Measurements from ENCODE around the gene ATXN1. TPM values are rescaled to one million over a fixed set of nuclear protein-coding genes. Genes with fewer than 3 reads are reported as not detected.

Gene ATXN1
- total RNA-seq, 4 donors from 2014 or later, result 48.7 to 166 (median 105) TPM

DNA sequence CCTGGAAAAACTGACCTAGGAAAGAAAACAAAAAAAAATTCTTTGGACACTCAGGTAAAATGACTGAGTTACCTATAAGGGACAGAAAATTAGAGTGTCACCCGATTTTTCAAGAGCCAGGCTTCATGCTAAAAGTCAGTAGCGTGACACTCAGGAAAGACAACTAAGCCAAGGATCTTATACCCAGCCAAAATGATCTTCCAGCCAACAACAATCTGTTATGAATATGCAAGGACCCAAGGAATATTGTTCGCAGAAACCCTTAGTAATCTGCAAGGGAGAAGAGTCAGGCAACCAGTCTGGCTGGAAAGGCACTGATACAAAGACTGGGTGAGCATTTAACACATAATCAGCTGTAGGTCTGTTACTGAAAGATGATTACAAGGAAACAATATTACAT is 319.2 kb downstream of the ATXN1 start:
- no peak overlapping the region for H3K4me3 ChIP-seq
- peaks cover 0 to 15% (median 0%) of the 10 kb centered on the region in 4 donors for H3K4me1 ChIP-seq
- TF ChIP-seq POLR2AphosphoS5 (IDR thresholded peaks at IDR 0.05) (no peak), EP300 (IDR thresholded peaks at IDR 0.05; ENCODE audit: low read depth) (no peak), POLR2A (IDR thresholded peaks at IDR 0.05) (no peak), CTCF (IDR thresholded peaks at IDR 0.05) (no peak)
- no peak overlapping the region for H3K27ac ChIP-seq
- intact Hi-C loops (cut with DNase I; ENCODE audit: low total_unique reads) (no loop called here), in situ Hi-C loops (cut with MboI; ENCODE audit: low pct_ligation_motif_present in 1 of 4, low pct_unique_long_range_greater_than_20kb in 1 of 4, low sequenced_read_pairs in 3 of 4) (no loop called here)
- no peaks in the 10 kb centered on the region for H3K9me3 ChIP-seq
- H3K36me3 ChIP-seq, result no peaks in the 10 kb centered on the region
- no peak for DNase-seq
- no peaks in the 10 kb centered on the region for H3K27me3 ChIP-seq
- WGBS, 2 donors (ENCODE audit: low coverage in 1 of 2), result 96 to 100% methylated on average over 2 to 3 of the region's 3 CpGs

DNA sequence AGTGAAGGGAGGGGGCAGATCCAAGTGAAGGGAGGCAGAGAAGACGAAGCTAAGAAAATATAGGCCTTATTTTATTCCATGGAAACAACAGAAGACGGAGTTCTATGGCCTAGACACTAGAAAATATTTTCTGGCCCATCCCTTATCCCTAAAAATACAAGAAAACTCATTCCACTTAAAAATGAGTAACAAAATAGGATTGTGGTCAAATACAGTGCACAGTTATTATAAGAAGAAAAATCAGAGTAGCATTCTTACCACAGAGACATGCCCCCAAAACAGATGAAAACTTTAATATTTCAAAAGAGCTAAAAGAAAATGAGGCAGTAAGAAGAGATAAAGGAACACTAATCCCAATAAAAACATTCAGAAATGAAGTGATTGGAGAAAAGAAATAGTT is 320.0 kb downstream of the ATXN1 start:
- Histone ChIP-seq H3K4me3 (no peak overlapping the region), H3K27ac (no peak overlapping the region)
- intact Hi-C loops (cut with DNase I; ENCODE audit: low total_unique reads), result no loop called here

GRCh38 chr6:16440636-16441212 is 320.5 kb downstream of the ATXN1 start:
- DNase-seq, result no peak
- in situ Hi-C loops (cut with MboI; ENCODE audit: low pct_ligation_motif_present in 1 of 4, low pct_unique_long_range_greater_than_20kb in 1 of 4, low sequenced_read_pairs in 3 of 4) (no loop called here), intact Hi-C loops (cut with DNase I; ENCODE audit: low total_unique reads) (no loop called here)

More for the DNA sequence above, 320.0 kb downstream of the ATXN1 start:
- peaks cover 0 to 15% (median 0%) of the 10 kb centered on the region in 4 donors for H3K4me1 ChIP-seq
- no peaks in the 10 kb centered on the region for H3K36me3 ChIP-seq
- DNase-seq, result no peak
- 84 to 90% methylated on average over 2 of the region's 2 CpGs for WGBS, 2 donors (ENCODE audit: low coverage in 1 of 2)
- TF ChIP-seq EP300 (IDR thresholded peaks at IDR 0.05; ENCODE audit: low read depth) (no peak), POLR2AphosphoS5 (IDR thresholded peaks at IDR 0.05) (no peak), CTCF (IDR thresholded peaks at IDR 0.05) (no peak), POLR2A (IDR thresholded peaks at IDR 0.05) (no peak)
- no peaks in the 10 kb centered on the region for H3K9me3 ChIP-seq
- H3K27me3 ChIP-seq, result no peaks in the 10 kb centered on the region
- in situ Hi-C loops (cut with MboI; ENCODE audit: low pct_ligation_motif_present in 1 of 4, low pct_unique_long_range_greater_than_20kb in 1 of 4, low sequenced_read_pairs in 3 of 4), result no loop called here

More at GRCh38 chr6:16440636-16441212, 320.5 kb downstream of the ATXN1 start:
- Histone ChIP-seq H3K4me3 (no peak overlapping the region), H3K36me3 (no peaks in the 10 kb centered on the region), H3K9me3 (no peaks in the 10 kb centered on the region), H3K27ac (no peak overlapping the region), H3K27me3 (no peaks in the 10 kb centered on the region), H3K4me1 (peaks cover 0 to 15% (median 0%) of the 10 kb centered on the region in 4 donors)
- TF ChIP-seq EP300 (IDR thresholded peaks at IDR 0.05; ENCODE audit: low read depth), result no peak
- no peak for TF ChIP-seq CTCF (IDR thresholded peaks at IDR 0.05)
- no peak for TF ChIP-seq POLR2A (IDR thresholded peaks at IDR 0.05)
- no peak for TF ChIP-seq POLR2AphosphoS5 (IDR thresholded peaks at IDR 0.05)
- WGBS, 2 donors (ENCODE audit: low coverage in 1 of 2), result 93 to 100% methylated on average over 1 to 7 of the region's 7 CpGs

Data from transverse colon (tissue), 4 donors.